HG02852 (cell line): ENCODE data around the gene PLA2G1B.

ENCODE experiments used
- ATAC-seq: cut with Tn5 transposase; IDR thresholded peaks from one replicate; pipeline ENCODE4 v1.9.1; 2021; ENCODE audit warnings: mild to moderate bottlenecking, moderate library complexity; ENCODE audit not compliant: unreplicated experiment

PLA2G1B gene

GRCh38 chr12:120327593-120327992 lies at the start of gene PLA2G1B:
PLA2G1B (minus strand) TSS chr12:120327779; CDS start chr12:120327753, 26 bp downstream.
- no peak for ATAC-seq

DNA sequence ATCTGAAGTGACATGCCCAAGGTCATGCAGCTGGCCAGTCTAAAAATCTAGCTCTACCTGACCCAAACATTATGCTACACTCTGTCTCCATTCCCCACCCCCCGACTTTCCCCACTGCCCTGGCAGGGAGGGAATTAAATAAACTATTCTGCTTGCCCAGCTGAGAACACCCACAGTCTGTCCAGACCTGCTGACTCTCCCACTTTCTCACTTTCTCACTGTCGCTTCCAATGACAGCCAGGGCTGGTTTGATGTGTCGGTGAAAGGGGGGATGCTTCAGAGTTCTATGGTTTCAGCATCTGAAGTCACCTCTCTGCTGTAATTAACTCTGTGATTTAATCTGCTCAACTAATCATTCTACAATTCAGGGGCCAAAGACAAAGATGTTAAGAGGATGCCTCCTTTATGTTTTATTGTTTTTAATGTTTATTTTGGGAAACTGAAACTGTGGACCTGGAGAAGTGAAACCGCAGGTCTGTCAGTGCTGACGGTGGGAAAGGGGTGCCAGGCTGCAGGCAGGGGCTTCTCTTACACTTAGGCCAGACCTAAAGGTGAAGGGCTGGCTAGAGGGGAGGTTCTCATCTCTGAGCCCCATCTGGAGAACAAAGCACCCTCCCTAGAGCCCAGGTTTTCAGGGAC lies 49.5 kb upstream of the PLA2G1B start:
- no peak for ATAC-seq

GRCh38 chr12:120376416-120376815 lies 48.8 kb upstream of the PLA2G1B start:
- no peak for ATAC-seq

- no peak for ATAC-seq
Measured at GRCh38 chr12:120376009-120376408, 48.4 kb upstream of the PLA2G1B start.

- ATAC-seq, result no peak
Measured at GRCh38 chr12:120373683-120374082, 46.1 kb upstream of the PLA2G1B start.

- ATAC-seq, result no peak
Measured at GRCh38 chr12:120370343-120371243, 43.0 kb upstream of the PLA2G1B start.

GRCh38 chr12:120369603-120370342 lies 42.2 kb upstream of the PLA2G1B start:
- ATAC-seq, result no peak

- no peak for ATAC-seq
Measured at GRCh38 chr12:120368789-120369602, 41.4 kb upstream of the PLA2G1B start, which contains the start of gene MSI1. MSI1 (minus strand) TSS chr12:120369164; CDS start chr12:120369091, 73 bp downstream.

DNA sequence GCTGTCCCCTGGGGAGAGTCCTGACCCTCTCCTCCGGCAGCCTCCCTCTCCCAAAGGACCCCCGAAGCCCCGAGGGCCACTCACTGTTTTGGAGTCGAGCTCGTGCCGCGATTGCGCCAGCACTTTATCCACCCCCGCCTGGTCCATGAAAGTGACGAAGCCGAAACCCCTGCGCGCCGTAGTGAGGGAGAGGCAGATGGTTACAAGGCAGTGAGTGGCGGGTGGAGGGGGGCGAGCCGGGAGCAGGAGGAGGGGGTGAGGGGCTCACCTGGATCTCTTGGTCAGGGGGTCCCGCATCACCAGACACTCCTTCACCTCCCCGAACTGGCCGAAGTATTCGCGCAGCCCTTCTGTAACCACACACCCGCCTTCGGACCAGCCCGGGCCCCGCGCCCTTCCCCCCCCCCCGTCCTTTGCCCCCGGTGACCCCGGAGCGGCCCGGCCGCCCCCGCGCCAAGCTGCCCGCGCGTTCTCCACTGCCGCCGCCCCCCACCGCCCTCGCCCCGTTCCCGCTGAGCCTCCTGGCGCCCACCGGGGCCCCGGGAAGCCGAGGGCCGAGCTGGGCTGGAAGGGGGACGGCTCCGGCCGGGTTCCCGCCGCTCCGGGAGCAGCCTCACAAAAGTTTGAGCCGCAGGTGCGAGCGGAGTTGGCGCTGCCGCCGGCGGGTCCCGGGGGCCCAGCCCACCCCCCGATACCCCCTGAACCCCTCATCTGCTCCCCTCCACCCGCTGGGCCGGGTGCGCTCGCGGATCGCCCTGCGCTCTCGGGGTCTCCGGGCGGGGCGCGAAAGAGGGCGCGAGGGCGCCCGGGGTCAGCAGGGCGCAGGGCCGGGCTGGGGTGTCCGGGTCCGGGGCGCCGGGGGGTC lies 40.6 kb upstream of the PLA2G1B start:
- no peak for ATAC-seq

DNA sequence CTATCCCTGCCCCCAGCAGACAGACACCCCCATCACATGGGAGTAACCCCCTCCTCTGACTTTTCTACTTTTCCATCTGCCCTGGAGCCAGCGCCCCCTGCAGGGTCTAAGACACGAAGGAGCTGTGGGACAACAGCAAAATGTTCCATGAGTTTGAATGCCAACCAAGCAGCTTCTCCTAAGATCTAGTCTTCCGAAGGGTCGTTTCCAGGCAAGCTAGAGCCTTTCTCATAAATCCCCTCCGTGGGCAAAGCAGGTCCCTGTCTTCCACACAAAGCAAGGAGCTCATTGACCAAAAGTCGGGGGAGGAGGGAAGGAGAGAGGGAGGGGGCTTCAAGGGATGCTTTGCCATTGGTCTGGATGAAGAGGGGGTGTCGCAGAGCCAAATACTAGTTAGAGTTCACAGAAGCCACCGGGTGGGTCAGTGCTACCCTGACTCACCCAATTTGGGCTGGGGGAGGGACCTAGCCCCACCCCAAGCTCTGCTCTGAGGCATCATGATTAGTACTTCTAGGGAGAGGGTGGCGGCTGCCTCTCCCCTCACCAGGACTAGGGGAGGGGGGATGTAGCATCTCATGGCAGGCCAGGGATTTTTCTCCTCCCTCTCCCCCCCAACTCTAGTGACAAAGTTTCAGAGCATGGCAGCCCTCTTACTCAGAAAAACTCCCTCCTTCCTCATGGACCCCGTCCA lies 39.8 kb upstream of the PLA2G1B start:
- ATAC-seq, result no peak

DNA sequence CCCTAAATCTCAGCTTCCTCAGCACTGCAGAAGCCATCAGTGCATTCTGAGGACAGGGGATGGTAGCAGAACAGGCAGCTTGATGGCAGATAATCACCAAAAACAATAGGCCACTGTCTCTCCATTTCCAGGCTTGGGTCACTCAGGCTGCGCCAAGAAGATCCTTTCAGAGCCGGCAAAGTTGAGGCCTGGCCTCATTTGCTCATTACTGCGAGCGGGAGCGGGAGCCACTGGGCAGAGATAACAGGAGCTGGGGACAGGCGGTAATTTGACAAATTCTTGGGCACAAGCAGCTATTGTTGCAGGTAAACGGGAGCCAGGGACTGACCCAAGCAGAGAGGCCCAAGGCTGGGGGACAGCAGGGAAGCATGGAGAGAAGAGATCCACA lies 39.3 kb upstream of the PLA2G1B start:
- ATAC-seq, result no peak

DNA sequence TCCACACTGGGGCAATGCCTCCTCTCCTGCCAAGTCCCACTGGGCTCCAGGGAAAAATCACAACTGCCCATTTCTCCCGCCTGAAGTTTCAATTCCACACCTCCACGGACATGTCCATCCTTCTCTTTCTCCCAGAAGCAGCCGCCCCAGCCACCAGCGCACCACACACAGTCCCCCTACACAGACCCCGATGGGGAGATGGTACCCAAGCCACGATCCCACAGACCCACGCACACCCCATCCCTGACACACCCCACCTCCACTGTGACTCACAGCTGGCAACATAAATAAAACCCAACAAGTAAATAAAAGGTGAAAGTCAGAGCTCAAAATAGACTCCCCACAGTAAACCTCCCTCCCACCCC lies 38.7 kb upstream of the PLA2G1B start:
- no peak for ATAC-seq

GRCh38 chr12:120365675-120366340 lies 38.2 kb upstream of the PLA2G1B start:
- no peak for ATAC-seq

GRCh38 chr12:120364487-120364886 lies 36.9 kb upstream of the PLA2G1B start:
- no peak for ATAC-seq

DNA sequence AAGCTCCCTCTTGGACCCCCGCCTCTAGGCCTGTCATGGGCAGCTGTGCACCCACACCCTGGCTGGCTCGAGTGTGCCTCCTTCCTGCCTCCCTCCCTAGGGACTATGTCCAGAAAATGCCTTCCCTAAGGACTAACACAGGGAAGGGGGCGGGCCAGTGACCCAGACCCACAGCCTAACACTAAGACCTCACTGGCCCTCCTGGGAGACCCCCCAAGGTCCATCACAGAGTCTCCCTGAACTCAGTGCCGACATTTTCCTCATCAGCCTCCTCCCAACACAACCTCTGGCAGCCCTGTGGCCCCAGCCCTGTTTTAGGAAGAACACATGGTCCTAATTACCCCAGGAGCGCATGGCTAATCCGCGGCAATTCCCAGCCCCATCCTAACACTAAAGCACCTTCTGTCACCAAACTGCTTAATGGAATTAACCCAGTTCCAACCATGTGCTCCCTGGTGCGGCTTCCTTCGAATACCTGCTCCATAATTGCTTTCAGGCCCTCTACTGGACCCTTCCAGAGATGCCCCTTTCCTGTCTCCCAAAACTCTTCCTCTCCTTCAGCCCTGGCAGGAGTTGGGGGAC lies 35.8 kb upstream of the PLA2G1B start:
- ATAC-seq, result no peak

GRCh38 chr12:120362516-120363273 lies 35.1 kb upstream of the PLA2G1B start:
- ATAC-seq, result no peak

DNA sequence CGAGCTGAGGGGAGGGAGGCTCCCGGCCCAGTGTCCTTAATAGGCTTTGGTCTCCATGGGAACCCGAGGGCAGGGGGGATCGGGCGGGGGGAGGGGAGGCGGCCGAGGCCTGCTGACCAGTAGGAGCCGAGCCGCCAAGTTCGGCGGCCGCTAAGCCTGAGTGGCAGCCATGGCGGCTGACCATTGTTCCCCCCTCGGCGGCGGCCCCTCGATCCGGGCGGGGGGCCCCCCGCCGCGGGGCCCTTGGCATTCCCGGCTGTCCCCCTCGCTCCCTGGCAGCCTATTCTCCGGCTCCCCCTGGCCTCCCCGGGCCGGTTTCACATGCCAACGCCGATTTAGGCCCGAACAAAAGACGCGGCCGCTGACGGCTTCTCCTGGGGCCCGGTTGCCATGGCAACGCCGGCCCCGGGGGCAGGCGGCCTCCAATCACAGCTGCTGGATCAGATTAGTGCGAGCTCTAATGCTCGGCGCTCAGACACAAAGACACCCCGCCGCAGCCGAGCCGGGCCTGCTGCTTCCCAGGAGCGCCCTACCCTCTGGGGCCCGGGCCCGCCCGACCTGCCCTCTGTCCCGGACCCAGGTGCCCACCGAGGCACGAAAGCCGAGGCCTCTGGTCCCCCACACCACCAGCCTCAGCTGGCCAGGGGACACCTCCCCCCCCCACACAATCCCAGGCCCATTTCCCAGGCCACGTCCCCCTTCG lies 34.1 kb upstream of the PLA2G1B start:
- no peak for ATAC-seq
